Tibial nerve (tissue), 4 donors: ENCODE data around the gene DPM2. TPM values are rescaled to one million over a fixed set of nuclear protein-coding genes. Genes with fewer than 3 reads are reported as not detected.

Experiments
- DNase-seq, 2 donors: peaks; one replicate each; pipeline ENCODE4 v3.0.0-alpha.2; 2019; ENCODE audit warnings: low spot score in 2 of 2
- H3K27ac ChIP-seq, 4 donors: fragments of 200-600 bp; sonication (generic) in 3 of 4; one replicate each; pipeline ENCODE4 v1.5.1; 2017 to 2019; ENCODE audit warnings: mild to moderate bottlenecking in 1 of 4
- H3K27me3 ChIP-seq, 2 donors: fragments of 200-600 bp; sonication (generic) in 1 of 2; one replicate each; pipeline versions ENCODE4 v1.5.1 to v1.6.0; 2017 to 2019
- H3K36me3 ChIP-seq, 3 donors: fragments of 200-600 bp; sonication (generic); one replicate each; pipeline ENCODE4 v1.5.1; 2018 to 2019
- H3K4me1 ChIP-seq, 4 donors: fragments of 200-600 bp; sonication (generic) in 3 of 4; one replicate each; pipeline ENCODE4 v1.5.1; 2017 to 2019
- H3K4me3 ChIP-seq, 4 donors: fragments of 200-600 bp; sonication (generic) in 3 of 4; one replicate each; pipeline ENCODE4 v1.5.1; 2017 to 2019; ENCODE audit warnings: mild to moderate bottlenecking in 1 of 4, moderate library complexity in 1 of 4
- H3K9me3 ChIP-seq, 4 donors: fragments of 200-600 bp; sonication (generic) in 3 of 4; one replicate each; pipeline ENCODE4 v1.5.1; 2017 to 2019
- EP300 ChIP-seq, 2 donors: sonication (generic); formaldehyde crosslinking; IDR thresholded peaks; one replicate each; pipeline ENCODE4 v1.6.1; 2017; ENCODE audit warnings: antibody characterized with exemption in 2 of 2, mild to moderate bottlenecking in 1 of 2
- POLR2A ChIP-seq, 2 donors: fragments of 450-650 bp; IDR thresholded peaks; one replicate each; pipeline ENCODE4 v1.6.1; 2017; ENCODE audit warnings: antibody characterized with exemption in 2 of 2, mild to moderate bottlenecking in 2 of 2, moderate library complexity in 2 of 2
- WGBS, 2 donors: methylation state at CpG; one replicate each; pipeline ENCODE4 v1.1.5; 2018; 5-methylcytosine and 5-hydroxymethylcytosine counted together
- total RNA-seq, 4 donors: library from RNA; depleted of rRNA; stranded (reverse); fragments of >200 nt; gene quantifications; one replicate each; pipeline ENCODE4 v1.1.0, GENCODE V29; 2016
- TF ChIP-seq, protein P1 (sequence below), 5 experiments: fragments of 200-600 bp in 3 of 5; fragments of 450-650 bp in 2 of 5; sonication (generic) in 3 of 5; IDR thresholded peaks; one replicate each; pipeline ENCODE4 v1.5.1; 2016 to 2019; ENCODE audit warnings: antibody characterized with exemption in 5 of 5, mild to moderate bottlenecking in 3 of 5, moderate library complexity in 2 of 5

The DPM2 gene
- total RNA-seq, 4 donors from 2014 or later = 9.0 to 21.9 (median 14.7) TPM

DNA sequence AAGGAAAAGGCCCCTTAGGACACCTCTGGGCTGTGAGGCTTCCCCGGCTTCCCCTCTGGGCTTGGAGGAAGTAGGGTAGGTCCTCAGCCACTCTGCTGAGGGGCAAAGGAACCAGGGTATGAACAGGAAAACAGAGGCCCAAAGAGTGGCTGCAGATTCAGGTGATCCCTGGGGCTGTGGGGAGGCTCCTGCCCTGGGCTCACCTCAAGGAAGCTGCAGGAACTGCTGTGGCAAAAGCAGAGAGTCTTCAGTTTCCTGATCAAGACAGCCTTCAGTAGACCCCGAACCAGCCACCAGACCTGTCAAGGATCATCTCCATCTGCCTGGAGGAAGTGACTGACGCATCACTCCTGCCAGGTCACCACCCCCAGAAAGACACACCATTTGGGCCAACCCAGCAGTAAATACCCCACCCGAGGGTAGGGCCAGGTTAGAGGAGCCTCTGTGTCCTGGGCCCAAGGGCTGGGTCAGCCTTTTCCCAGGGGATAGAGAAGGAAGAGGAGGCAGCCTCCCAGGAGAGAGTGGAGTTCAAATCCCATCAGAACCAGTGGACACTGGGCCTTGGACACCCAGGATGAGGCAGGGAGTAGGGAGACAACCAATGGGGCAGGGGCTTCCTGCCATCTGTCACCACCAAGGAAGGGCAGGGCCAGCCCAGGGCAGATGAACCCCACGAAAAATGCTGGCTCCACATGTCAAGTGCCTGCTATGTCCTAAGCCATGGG lies 32.5 kb downstream of the DPM2 start:
- Histone ChIP-seq H3K27me3 (no peaks in the 10 kb centered on the region), H3K27ac (peak overlapping the region; percentile 69 to 88 (median 88)), H3K4me3 (peak overlapping the region in 1 of 4 donors; percentile 4), H3K4me1 (peaks cover 0 to 82% (median 50%) of the 10 kb centered on the region in 4 donors), H3K9me3 (no peaks in the 10 kb centered on the region), H3K36me3 (peaks cover 0 to 19% (median 0%) of the 10 kb centered on the region in 3 donors)
- TF ChIP-seq EP300 (IDR thresholded peaks at IDR 0.05) (no peak), POLR2A (IDR thresholded peaks at IDR 0.05) (no peak)
- TF ChIP-seq, protein P1, sequence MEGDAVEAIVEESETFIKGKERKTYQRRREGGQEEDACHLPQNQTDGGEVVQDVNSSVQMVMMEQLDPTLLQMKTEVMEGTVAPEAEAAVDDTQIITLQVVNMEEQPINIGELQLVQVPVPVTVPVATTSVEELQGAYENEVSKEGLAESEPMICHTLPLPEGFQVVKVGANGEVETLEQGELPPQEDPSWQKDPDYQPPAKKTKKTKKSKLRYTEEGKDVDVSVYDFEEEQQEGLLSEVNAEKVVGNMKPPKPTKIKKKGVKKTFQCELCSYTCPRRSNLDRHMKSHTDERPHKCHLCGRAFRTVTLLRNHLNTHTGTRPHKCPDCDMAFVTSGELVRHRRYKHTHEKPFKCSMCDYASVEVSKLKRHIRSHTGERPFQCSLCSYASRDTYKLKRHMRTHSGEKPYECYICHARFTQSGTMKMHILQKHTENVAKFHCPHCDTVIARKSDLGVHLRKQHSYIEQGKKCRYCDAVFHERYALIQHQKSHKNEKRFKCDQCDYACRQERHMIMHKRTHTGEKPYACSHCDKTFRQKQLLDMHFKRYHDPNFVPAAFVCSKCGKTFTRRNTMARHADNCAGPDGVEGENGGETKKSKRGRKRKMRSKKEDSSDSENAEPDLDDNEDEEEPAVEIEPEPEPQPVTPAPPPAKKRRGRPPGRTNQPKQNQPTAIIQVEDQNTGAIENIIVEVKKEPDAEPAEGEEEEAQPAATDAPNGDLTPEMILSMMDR (IDR thresholded peaks at IDR 0.05) = no peak
- 61 to 85% methylated on average over 5 of the region's 5 CpGs for WGBS, 2 donors
- no peak for DNase-seq

DNA sequence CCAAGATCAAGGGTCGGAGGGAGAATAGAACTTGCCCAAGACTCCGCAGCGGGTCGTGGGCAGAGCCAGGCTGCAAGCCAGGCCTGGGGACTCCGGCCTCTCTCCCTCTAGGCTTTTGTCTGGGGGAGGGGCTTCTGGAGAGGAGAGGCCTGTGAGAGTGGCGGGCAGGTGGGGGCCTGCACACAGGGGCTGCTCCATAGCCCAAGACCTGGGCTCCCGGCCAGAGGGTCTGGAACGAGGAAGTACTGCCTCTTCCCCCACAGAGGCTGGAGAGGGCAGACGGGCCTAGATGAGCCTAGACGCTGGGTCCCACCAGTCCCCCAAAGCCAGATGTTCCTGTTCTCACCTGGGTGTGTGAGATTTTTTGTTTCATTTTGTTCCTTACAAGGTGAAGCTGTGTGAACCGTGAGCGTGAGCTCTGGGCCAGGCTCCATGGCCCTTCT lies 33.1 kb downstream of the DPM2 start:
- peaks cover 0 to 13% (median 0%) of the 10 kb centered on the region in 3 donors for H3K36me3 ChIP-seq
- no peak for DNase-seq
- no peak for TF ChIP-seq EP300 (IDR thresholded peaks at IDR 0.05)
- TF ChIP-seq, protein P1 (IDR thresholded peaks at IDR 0.05) = no peak
- TF ChIP-seq POLR2A (IDR thresholded peaks at IDR 0.05) = no peak
- peaks cover 0 to 82% (median 55%) of the 10 kb centered on the region in 4 donors for H3K4me1 ChIP-seq
- H3K27ac ChIP-seq = peak overlapping the region; percentile 69 to 88 (median 88)
- H3K27me3 ChIP-seq = no peaks in the 10 kb centered on the region
- H3K4me3 ChIP-seq = peak overlapping the region in 1 of 4 donors; percentile 4
- WGBS, 2 donors = 25 to 34% methylated on average over 12 of the region's 12 CpGs
- H3K9me3 ChIP-seq = no peaks in the 10 kb centered on the region

DNA sequence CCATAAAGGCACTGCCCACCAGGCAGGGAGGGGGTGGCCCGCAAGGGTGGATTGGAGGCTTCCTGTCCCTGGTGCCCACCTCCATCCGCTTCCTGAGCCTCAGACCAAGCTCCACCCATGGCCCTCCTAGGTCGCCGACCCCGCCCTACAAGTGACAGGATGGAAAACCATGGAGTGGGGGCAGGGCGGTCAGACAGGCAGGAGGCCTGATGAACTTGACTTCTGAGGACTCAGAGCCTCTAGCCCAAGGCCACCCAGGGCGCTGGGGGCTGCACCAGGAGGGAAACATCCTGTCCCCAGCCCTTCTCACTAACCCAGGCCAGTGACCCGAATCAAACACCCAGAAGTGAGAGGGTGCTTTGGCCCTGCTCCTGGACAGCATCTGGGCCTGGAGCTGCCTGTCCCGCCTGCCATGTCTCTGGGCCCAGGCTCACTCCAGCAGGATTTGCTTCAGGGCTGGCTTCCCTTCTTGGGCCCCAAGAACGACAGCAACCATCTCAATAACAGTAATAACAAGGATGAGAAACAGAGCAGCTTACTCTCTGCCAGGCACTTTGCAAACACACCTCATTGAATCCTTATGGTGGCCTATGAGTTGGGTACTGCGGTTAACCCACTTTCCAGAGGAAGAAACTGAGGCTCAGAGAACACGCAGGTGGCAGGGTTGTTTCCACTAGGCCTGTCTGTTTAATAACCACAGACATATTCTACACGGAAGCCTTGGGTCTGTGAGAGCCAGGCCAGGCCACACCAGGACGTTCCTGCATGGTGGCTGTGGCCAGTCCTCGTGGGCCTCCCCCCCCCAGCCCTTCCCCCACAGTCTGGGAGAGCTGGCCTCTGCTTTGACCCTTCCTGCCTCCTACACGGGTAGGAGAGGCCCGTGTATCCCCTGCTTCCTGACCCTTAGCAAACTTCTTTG lies 33.8 kb downstream of the DPM2 start:
- H3K27me3 ChIP-seq = no peaks in the 10 kb centered on the region
- no peaks in the 10 kb centered on the region for H3K9me3 ChIP-seq
- H3K4me1 ChIP-seq = peaks cover 0 to 82% (median 55%) of the 10 kb centered on the region in 4 donors
- no peak overlapping the region for H3K4me3 ChIP-seq
- peak; percentile 82 to 86 for DNase-seq
- 30 to 40% methylated on average over 16 to 17 of the region's 17 CpGs for WGBS, 2 donors
- TF ChIP-seq EP300 (IDR thresholded peaks at IDR 0.05) = peak in 1 of 2 donors; percentile 62
- TF ChIP-seq POLR2A (IDR thresholded peaks at IDR 0.05) = no peak
- H3K27ac ChIP-seq = peak overlapping the region; percentile 69 to 88 (median 88)
- H3K36me3 ChIP-seq = peaks cover 0 to 11% (median 0%) of the 10 kb centered on the region in 3 donors

DNA sequence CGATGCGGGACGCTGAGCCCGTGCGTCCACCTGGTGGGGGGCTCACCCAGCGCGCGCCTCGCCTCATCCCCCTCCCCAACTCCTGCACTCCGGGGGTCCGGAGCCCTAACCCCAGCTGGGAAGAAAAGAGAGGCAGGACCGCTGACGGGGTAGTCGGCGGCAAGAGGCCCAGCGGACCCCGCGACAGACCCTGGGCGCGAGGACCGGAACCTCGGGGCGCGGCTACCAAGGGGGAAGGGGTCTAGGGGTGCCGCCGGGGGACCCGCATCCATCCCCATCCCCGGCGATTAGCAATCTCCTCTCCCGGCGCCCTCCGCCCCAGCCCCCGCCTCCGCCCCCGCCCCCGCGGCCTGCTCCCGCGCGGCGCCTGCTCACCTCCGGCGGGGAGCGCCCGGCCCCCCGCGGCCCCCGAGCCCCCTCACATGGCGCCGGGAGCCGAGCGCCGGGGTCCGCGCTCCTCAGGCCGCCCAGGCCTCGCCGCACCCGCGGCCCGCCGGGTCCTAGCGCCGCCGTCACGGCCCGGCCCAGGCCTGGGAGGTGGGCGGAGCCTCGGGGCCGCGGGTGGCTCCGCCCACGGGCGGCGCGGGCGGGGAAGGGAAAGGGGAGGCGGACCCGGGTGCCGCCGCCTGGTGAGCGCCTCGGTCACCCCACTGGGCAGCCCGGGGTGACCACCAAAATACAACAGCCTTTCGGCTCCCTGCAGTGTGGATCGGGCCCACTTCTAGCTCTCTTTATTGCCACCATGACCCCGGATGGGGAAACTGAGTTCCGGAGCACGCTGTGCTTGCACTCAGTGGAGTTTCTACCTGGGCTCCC lies 38.3 kb downstream of the DPM2 start, which contains the start of gene ST6GALNAC6:
Gene ST6GALNAC6, minus strand, starts transcription at position 476 of the 816 bp plus-strand sequence. CDS start 1,622 bp downstream, outside the sequence.
- peaks cover 0 to 76% (median 44%) of the 10 kb centered on the region in 4 donors for H3K4me1 ChIP-seq
- peak in 1 of 2 donors; percentile 61 for DNase-seq

More for the DNA sequence above, 38.3 kb downstream of the DPM2 start, which contains the start of gene ST6GALNAC6:
- Histone ChIP-seq H3K36me3 (peaks cover 3 to 20% (median 9%) of the 10 kb centered on the region in 3 donors), H3K9me3 (no peaks in the 10 kb centered on the region), H3K27me3 (no peaks in the 10 kb centered on the region), H3K27ac (peak within 1 kb of the TSS; percentile 84 to 97 (median 90)), H3K4me3 (peak within 1 kb of the TSS; percentile 76 to 97 (median 86))
- 0% methylated on average over 3 to 8 of the region's 89 CpGs for WGBS, 2 donors
- peak; percentile 59 to 78 for TF ChIP-seq POLR2A (IDR thresholded peaks at IDR 0.05)
- TF ChIP-seq EP300 (IDR thresholded peaks at IDR 0.05) = no peak
- TF ChIP-seq, protein P1 (IDR thresholded peaks at IDR 0.05) = peak in 1 of 5 experiments; percentile 40
